Liver (tissue), 3 donors: Measurements from ENCODE around the gene FGF19.

Source experiments
- RAD21 ChIP-seq, 2 donors: IDR thresholded peaks; 2 replicates each; pipeline ENCODE4 v1.6.1; 2016; ENCODE audit warnings: antibody characterized with exemption in 2 of 2, mild to moderate bottlenecking in 2 of 2
- YY1 ChIP-seq: IDR thresholded peaks from 2 replicates; pipeline ENCODE4 v1.6.1; 2016; ENCODE audit warnings: antibody characterized with exemption, mild to moderate bottlenecking
- TF ChIP-seq, protein P1 (sequence below): fragments of 150-350 bp; IDR thresholded peaks from 2 replicates; pipeline ENCODE4 v1.5.1; 2017; ENCODE audit warnings: improper control_type of control experiment, low read depth, low read length; ENCODE audit not compliant: missing input control
- TF ChIP-seq, protein P2 (sequence below): IDR thresholded peaks from 2 replicates; pipeline ENCODE4 v1.6.1; 2016; ENCODE audit warnings: antibody characterized with exemption, mild to moderate bottlenecking
- donor health status: healthy.
- donor health status: healthy.

DNA sequence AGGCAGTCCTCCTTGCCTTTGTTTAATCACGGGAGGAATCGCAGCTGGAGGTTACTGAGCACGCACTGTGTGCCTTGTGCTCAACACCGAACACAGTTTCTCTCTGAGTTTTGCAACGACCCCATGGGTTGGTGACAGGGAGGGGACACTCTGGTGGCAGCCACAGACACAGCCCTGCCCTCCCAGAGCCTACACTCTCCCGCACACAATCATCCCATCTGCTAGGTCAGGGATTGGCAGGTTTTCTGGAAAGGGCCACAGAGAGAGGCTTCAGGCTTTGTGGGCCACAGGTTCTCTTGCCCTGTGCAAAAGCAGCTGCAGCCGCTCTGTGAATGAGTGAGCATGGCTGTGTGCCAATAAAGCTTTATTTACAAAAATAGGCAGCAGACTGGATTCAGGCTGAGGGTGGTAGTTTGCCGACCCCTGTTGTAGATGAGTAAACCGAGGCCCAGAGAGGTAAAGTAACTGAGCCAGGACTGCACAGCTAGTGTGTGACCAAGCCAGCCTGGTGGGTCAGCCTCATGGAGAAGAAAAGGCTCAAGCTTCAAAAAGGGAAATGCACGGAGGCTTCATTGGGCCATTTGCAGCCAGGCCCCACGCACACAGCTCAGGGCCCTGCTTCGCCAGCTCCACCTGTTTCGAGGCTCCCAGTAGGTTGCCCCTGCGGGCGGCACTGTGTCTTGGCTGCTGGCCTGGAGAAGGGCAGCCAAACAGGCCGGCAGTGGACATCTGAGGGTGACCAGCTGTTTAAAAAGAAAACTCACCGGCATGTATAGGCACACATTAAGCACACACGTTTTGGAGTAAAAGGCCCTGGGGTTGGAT lies 45.0 kb downstream of the FGF19 start:
- TF ChIP-seq, protein P1, sequence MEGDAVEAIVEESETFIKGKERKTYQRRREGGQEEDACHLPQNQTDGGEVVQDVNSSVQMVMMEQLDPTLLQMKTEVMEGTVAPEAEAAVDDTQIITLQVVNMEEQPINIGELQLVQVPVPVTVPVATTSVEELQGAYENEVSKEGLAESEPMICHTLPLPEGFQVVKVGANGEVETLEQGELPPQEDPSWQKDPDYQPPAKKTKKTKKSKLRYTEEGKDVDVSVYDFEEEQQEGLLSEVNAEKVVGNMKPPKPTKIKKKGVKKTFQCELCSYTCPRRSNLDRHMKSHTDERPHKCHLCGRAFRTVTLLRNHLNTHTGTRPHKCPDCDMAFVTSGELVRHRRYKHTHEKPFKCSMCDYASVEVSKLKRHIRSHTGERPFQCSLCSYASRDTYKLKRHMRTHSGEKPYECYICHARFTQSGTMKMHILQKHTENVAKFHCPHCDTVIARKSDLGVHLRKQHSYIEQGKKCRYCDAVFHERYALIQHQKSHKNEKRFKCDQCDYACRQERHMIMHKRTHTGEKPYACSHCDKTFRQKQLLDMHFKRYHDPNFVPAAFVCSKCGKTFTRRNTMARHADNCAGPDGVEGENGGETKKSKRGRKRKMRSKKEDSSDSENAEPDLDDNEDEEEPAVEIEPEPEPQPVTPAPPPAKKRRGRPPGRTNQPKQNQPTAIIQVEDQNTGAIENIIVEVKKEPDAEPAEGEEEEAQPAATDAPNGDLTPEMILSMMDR: no peak
- TF ChIP-seq, protein P2, sequence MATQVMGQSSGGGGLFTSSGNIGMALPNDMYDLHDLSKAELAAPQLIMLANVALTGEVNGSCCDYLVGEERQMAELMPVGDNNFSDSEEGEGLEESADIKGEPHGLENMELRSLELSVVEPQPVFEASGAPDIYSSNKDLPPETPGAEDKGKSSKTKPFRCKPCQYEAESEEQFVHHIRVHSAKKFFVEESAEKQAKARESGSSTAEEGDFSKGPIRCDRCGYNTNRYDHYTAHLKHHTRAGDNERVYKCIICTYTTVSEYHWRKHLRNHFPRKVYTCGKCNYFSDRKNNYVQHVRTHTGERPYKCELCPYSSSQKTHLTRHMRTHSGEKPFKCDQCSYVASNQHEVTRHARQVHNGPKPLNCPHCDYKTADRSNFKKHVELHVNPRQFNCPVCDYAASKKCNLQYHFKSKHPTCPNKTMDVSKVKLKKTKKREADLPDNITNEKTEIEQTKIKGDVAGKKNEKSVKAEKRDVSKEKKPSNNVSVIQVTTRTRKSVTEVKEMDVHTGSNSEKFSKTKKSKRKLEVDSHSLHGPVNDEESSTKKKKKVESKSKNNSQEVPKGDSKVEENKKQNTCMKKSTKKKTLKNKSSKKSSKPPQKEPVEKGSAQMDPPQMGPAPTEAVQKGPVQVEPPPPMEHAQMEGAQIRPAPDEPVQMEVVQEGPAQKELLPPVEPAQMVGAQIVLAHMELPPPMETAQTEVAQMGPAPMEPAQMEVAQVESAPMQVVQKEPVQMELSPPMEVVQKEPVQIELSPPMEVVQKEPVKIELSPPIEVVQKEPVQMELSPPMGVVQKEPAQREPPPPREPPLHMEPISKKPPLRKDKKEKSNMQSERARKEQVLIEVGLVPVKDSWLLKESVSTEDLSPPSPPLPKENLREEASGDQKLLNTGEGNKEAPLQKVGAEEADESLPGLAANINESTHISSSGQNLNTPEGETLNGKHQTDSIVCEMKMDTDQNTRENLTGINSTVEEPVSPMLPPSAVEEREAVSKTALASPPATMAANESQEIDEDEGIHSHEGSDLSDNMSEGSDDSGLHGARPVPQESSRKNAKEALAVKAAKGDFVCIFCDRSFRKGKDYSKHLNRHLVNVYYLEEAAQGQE: no peak
- TF ChIP-seq RAD21 (IDR thresholded peaks at IDR 0.05) (no peak), YY1 (no peak)
